GM18520 (cell line): ENCODE results near the gene GAL3ST2.
"Not testable (repeated sequence)": the region's sequence is repeated elsewhere in the genome, so short reads cannot be mapped to it uniquely, and the experiment has no call there.

Experiments
- ATAC-seq: cut with Tn5 transposase; IDR thresholded peaks from one replicate; pipeline ENCODE4 v1.9.1; 2021; ENCODE audit not compliant: unreplicated experiment

The GAL3ST2 gene

DNA sequence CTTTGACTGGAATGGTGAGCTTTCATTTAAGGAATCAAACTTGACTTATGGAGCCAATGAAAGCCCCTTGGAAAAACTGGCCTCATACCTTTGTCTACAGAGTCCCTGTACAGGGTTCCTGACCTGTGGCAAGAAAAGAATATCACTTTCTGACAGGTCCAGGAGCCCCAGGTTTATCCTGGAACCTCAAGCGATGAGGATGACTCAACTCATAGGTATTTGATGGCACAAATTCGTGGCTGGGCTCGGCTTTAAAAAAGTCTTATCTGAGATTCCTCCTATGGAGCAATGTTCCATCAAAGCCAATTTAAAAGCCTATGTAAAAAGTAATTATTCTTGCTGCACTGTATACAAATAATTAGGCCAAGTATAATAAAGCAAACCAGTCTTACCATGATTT is 14.8 kb downstream of the GAL3ST2 start:
- not testable (repeated sequence) for ATAC-seq

- no peak for ATAC-seq
These were observed 16.8 kb downstream of the GAL3ST2 start for GRCh38 chr2:241793385-241793784.

DNA sequence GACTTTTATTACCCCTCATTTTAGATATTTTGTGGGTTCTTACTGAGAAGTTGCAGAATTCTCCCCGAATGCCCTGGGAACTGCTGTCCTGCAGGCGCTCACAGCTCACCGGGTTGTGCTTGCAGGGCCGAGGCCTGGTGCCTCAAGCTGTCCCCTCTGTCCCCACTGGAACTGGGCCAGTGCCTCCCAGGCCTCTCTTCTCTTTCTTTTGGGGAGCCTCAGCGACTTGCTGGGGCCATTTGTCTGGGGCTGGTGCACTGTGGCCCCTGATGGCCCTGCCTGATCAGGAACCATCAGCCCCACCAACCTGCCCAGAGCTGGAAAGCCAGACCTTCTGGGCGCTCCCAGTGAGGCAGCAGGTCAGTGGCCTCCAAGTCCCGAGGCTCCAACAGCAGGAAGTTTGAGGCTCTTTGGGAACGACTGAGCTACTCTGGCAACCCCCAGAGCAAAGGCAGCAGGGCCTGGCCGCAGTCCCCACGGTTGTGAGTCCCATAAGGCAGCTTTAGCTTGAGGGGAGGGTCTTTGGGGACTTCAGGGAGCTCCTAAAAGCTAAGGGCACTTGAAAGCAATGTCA is 17.7 kb downstream of the GAL3ST2 start:
- no peak for ATAC-seq

GRCh38 chr2:241795021-241795999 is 18.7 kb downstream of the GAL3ST2 start:
- ATAC-seq = no peak

- ATAC-seq = no peak
These were observed 19.6 kb downstream of the GAL3ST2 start for GRCh38 chr2:241796209-241796608.

GRCh38 chr2:241796610-241797138 is 20.1 kb downstream of the GAL3ST2 start:
- no peak for ATAC-seq

- ATAC-seq = no peak
These were observed 20.9 kb downstream of the GAL3ST2 start for GRCh38 chr2:241797441-241798080.

GRCh38 chr2:241798081-241798630 is 21.5 kb downstream of the GAL3ST2 start:
- no peak for ATAC-seq

GRCh38 chr2:241798631-241799521 is 22.3 kb downstream of the GAL3ST2 start:
- no peak for ATAC-seq

- no peak for ATAC-seq
These were observed 23.0 kb downstream of the GAL3ST2 start for GRCh38 chr2:241799522-241800197.

DNA sequence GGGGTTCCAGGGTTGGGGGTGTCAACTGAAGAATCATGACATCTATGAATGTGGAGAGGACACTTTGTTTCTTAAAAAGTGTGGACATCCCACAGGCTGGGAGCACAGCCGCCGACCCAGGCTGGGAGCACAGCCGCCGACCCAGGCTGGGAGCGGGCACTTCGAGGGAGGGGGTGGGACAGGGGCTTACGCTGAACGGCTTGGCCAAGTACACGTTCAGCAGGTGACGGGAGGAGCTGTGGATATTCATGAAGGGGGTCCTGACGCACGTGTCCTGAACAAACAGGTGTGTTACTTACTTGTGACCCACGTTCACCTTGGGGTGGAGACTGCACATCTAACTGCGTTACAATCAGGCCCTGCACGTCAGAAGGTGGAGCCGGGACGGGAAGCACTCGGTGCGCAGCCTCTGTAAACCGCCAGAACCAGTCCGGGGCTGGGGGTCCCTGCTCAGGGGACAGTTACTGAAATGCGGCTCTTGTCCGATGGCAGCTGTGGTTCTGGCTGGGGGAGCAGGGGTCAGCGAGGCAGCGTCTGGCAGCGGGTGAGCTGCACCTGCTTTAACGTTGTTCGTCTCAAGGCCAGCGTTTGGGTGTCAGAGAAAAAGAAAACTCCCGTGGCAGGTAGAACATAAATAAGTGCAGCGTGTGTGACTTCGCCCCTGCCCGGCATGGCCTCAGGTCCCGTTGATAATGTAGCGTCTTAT is 23.7 kb downstream of the GAL3ST2 start:
- not testable (repeated sequence) for ATAC-seq

DNA sequence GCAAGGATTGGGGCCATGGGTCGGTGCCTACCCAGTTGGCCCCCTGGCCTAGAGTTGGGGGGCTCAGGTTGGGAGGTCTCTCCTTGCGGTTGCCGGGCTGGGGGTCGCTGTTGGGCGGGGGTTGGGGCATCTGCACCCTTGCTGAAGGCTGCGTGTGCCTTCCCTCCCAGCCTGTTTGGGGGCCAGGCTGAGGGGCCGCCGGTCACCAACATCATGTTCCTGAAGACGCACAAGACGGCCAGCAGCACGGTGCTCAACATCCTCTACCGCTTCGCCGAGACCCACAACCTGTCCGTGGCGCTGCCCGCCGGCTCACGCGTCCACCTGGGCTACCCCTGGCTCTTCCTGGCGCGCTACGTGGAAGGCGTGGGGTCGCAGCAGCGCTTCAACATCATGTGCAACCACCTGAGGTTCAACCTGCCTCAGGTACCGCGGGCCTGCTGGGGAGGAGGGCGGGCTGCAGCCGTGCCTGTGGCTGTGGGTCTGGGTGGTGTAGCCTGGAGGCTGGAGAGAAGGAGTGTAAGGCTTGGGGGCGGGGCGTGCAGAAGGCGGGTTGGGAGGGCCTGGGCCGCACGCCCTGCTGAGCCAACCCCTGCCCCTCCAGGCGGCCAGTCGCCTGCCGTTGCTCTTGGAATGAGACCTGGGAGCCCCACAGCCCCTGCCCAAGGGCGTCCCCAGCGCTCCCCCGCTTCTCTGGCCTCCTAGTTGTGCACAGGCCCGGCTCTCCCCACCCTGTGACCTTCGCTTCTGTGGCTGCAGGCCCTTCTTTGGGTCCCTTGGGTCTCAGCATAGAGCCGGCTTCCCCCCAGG is 25.2 kb downstream of the GAL3ST2 start:
- ATAC-seq = no peak

- ATAC-seq = no peak
These were observed 26.0 kb downstream of the GAL3ST2 start for GRCh38 chr2:241802421-241803318.

- ATAC-seq = no peak
These were observed 27.0 kb downstream of the GAL3ST2 start for GRCh38 chr2:241803387-241804325.

DNA sequence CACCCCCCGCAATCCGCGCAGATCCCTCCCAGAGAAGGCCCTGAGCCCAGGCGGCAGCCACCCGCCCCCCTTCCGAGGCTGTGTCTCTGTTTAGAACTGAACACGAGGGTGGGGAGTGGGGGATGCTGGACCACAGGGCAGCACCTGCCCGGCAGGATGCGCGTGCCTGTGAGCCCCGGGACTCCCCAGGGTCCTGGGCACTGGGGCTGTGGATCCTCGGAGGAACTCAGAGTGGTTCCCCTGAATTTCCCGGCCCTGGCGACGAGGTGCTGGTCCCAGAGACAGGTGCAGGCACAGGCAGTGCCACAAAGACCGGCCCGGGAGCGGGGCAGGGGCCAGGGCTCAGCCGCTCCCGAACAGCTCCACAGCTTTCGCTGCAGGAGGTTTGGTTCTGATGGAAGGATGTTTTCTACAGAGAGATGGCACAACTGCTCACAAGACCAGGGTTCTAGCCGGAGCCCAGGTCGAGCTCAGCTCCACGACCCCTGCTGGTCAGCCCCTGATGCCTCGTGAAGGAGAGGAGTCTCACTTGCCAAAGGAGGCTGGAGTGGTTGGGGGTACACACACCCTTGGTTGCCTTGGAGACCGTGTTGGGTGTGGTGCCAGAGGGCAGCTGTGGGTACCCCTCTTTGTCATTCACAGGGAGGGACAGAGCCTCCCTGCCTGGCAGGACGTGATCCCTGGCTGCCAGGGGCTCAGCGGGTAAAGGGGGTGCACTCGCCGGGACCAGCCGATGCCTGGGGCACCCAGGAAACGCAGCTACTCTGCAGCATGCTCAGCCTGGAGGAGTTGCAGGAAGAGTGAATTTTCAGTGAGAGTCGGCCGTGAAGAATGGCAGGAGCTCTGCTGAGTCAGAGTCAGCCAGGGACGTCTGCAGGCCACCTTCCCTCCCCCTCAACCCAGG is 28.0 kb downstream of the GAL3ST2 start:
- no peak for ATAC-seq
